Iris pigment epithelial cell (primary cell): Measurements from ENCODE around the gene ACSL5.
A peak's percentile ranks its signal among the peaks of the same experiment; 100 is the strongest.
"Not testable (repeated sequence)": the region's sequence is repeated elsewhere in the genome, so short reads cannot be mapped to it uniquely, and the experiment has no call there.

Source experiments
- DNase-seq: peaks from one replicate; pipeline ENCODE4 v3.0.0-alpha.2; 2011; ENCODE audit warnings: low read depth

Gene ACSL5

DNA sequence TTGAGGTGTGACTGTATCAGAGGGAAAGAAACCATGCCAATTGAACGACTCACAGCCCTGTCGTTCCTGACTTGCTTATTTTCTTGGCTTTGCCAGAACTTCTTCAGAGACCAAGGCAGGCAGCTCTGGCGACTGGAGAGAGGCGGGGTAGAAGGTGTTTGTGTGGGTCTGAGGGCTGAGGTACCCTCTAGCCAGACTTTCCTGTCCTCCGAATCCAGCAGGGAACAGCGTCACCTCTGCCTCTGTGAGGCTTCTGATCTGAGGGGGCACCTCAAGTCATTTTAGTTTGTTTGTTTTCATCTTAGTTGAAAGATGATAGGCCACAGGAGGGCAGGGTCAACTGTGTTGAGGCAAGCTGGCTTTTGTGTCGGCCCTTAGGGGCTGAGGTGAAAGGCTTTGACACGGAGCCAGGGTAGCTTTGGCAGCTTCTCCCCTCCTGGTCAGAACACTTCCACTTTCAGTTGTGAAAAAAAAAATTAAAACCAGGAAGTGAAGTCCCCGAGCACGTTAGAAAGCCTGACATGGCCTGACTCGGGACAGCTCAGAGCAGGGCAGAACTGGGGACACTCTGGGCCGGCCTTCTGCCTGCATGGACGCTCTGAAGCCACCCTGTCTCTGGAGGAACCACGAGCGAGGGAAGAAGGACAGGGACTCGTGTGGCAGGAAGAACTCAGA lies 1.9 kb downstream of the ACSL5 start:
- DNase-seq: peak; percentile 44

DNA sequence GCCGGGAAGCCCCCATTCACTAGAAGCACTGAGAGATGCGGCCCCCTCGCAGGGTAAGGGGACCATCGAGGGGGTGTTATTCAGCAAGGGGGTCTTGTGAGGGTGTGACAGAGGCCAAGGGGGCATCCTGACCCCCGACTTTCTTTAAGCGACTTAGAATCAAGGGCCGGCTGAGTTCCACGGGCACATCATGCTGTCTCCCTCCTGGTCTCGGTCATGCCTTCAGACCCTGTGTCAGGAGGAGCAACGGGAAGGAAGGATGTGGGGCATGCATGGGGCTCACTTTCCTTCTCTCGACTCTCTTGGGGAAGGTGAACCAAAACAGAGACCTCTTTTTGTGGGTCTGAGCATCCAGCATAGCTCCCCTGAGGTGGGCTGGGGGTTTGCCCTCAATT lies 2.5 kb downstream of the ACSL5 start:
- no peak for DNase-seq

- DNase-seq: not testable (repeated sequence)
These were observed 3.2 kb downstream of the ACSL5 start for GRCh38 chr10:112377116-112377515.

GRCh38 chr10:112379635-112380296 lies 5.8 kb downstream of the ACSL5 start:
- no peak for DNase-seq

DNA sequence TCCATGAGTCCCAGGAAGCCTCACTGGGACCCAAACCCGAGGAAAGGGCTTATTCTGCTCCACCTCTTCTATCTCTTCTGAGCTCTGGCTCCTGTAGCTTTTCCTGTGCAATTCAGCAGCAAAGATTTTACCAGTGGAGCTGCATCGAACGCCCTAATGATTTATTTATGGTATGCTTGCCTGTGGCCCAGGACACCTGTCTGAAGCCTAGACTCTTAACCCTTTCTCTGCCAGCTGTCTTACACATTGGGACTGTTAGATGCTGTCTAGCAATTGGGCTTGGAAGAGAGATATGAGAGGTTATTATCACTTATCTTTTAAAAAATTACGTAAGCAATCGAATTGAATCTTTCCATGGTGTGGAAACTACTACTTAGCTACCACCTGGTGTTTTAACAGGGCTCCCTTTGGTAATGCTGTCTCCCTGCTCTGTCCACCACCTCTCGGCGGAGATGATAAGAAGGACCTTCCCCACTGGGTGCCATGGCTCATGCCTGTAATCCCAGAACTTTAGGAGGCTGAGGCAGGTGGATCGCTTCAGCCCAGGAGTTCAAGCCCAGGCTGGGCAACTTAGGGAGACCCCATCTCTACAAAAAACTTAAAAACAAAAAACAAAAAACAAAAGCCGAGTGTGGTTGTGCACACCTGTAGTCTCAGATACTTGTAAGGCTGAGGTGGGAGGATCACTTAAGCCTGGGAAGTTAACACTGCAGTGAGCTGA lies 8.8 kb downstream of the ACSL5 start:
- DNase-seq: no peak

- DNase-seq: peak; percentile 86
These were observed 9.4 kb downstream of the ACSL5 start for GRCh38 chr10:112383325-112383724.

DNA sequence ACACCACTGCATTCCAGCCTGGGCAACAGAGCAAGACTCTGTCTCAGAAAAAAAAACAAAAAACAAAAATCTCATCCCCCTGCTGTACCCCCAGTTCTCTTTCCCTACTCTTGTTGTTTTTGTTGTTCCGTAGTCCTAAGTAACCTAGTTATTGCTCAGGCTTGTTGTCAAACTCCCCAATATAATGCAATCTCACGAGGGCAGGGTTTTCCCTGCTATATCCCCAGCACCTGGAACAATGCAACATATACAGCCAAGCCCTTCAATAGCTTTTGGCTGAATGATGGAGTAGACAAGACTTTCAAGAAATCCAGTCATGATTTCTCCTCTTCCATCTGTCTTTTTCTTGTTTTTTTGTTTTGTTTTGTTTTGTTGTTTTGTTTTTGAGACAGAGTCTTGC lies 10.2 kb downstream of the ACSL5 start:
- no peak for DNase-seq

DNA sequence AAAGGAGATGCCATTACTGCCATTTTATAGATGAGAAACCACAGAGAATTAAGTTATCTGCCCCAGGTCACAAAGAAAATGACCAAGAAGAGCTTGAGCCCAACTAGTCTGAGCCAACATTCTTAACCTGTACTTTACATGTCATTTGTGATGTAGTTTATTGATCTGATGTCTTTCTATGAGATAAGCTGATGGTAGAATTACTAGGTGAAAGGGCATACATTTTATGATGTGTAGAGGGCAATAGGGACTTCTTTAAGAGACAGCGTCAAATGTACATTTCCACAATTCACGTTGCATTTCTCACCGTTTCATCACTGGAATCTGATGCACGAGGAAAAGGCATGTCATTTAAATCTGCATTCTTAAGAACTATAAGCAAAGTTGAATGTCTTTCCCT lies 11.3 kb downstream of the ACSL5 start:
- no peak for DNase-seq

GRCh38 chr10:112388056-112388455 lies 14.1 kb downstream of the ACSL5 start:
- not testable (repeated sequence) for DNase-seq

- no peak for DNase-seq
These were observed 14.6 kb downstream of the ACSL5 start for GRCh38 chr10:112388548-112388947.

GRCh38 chr10:112389271-112389822 lies 15.4 kb downstream of the ACSL5 start:
- DNase-seq: peak; percentile 53

DNA sequence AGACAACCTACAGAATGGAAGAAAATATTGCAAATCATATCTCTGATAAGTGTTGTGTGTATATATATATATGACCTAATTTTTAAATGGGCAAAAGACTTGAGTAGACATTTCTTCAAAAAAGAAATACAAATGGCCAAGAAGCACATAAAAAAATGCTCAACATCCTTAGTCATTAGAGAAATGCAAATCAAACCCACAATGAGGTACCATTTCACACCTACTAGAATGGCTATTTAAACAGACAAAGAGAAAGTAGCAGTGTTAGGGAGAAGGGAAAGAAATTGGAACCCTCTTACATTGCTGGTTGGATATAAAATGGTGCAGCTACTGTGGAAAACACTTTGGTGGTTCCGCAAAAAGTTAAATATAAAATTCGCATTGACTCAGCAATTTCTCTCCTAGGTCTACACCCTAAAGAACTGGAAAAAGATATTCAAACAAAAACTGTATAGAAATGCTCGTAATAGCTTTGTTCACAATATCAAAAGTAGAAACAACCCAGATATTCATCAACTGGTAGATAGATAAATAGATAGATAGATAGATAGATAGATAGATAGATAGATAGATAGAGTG lies 16.3 kb downstream of the ACSL5 start:
- DNase-seq: no peak

- DNase-seq: no peak
These were observed 19.4 kb downstream of the ACSL5 start for GRCh38 chr10:112393341-112393740.

- DNase-seq: no peak
These were observed 19.9 kb downstream of the ACSL5 start for GRCh38 chr10:112393827-112394226.

DNA sequence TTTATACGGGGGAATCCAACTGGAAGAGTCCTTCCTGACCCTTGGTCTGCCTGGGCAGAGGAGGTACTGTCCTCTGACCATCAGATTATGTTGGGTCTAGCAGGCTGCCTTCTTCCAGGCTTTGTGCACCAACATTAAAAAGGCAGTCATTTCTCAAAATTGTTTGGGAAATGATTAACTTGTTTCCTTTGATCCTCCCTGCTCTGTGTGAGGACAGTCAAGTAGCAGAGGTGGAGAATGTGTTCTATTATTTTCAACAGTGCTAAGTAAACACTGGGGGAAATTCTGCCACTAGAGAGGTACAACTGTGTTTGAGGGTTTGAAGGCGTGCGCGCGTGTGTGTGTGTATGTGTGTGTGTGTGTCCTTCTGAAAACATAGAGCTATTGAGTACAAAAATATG lies 20.6 kb downstream of the ACSL5 start:
- DNase-seq: no peak

GRCh38 chr10:112395809-112396530 lies 22.1 kb downstream of the ACSL5 start:
- no peak for DNase-seq

GRCh38 chr10:112397592-112397991 lies 23.7 kb downstream of the ACSL5 start:
- no peak for DNase-seq

DNA sequence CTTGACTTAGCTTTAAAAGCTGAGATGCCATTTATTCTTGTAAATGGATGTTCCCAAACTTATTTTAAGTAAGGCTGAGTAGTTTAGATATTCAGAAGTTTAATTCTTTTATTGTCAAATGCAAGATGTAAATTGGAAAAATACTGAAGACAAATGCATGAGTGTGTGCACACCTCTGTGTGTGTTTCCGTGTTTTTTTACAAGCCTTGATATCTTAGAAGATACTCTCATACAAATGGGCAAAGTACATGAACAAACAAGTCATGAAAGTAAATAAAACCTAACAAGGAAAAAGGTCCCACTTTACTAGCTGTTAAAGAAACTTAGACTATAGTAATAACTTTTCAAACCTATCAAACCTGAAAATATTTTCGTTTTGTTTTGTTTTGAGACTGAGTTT lies 29.0 kb downstream of the ACSL5 start:
- no peak for DNase-seq

GRCh38 chr10:112404617-112405016 lies 30.7 kb downstream of the ACSL5 start:
- peak; percentile 17 for DNase-seq

GRCh38 chr10:112406806-112407205 lies 32.9 kb downstream of the ACSL5 start:
- not testable (repeated sequence) for DNase-seq

- DNase-seq: no peak
These were observed 33.8 kb downstream of the ACSL5 start for GRCh38 chr10:112407696-112408095.

DNA sequence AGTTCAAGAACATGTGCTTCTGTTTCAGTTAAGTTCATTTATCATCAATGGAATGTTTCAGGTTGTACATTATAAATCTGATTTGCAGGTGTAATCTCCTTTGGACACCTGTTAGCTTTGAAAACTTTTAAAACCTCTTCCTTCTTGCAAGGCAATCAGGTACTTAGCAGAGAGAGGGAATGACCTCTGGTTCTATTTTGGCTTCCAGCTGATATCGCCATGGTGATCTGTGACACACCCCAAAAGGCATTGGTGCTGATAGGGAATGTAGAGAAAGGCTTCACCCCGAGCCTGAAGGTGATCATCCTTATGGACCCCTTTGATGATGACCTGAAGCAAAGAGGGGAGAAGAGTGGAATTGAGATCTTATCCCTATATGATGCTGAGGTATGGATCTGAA lies 35.4 kb downstream of the ACSL5 start:
- no peak for DNase-seq
